Measurements from ENCODE around the gene NCOA3. TPM values are rescaled to one million over a fixed set of nuclear protein-coding genes. Genes with fewer than 3 reads are reported as not detected.

Gene NCOA3
- total RNA-seq, 1 experiment from 2014 or later = 25.9 TPM

GRCh38 chr20:47561603-47562583, 60.2 kb downstream of the NCOA3 start:
- ATAC-seq = no peak
- no peak overlapping the region for H3K9ac ChIP-seq (ENCODE audit: low read length)
- no peaks in the 10 kb centered on the region for H3K9me2 ChIP-seq (ENCODE audit: insufficient read depth)
- BruUV-seq (replicated peaks) = no TSS peak
- H3K27ac ChIP-seq (ENCODE audit: low read depth, low read length) = no peak overlapping the region
- CTCF ChIA-PET = interaction anchor here (1.5 kb wide), 1 partner anchor 59 kb away, joined by 6 read pairs; no protein-coding TSS in a partner anchor
- H3K4me3 ChIP-seq (replicated peaks in 1 of 2; ENCODE audit: low read depth in 1 of 2, low read length in 2 of 2) = no peak overlapping the region
- RAD21 ChIA-PET (ENCODE audit: low non-redundant PET in 1 of 2, low total read pairs in 2 of 2, uncharacterized antibody in 2 of 2, unreplicated experiment in 2 of 2) = interaction anchor here (0.6 to 0.9 kb wide), 2 partner anchors 39 to 748 kb away, joined by 3 to 4 read pairs; no protein-coding TSS in a partner anchor
- no peak overlapping the region for H2AFZ ChIP-seq (ENCODE audit: low read depth, low read length, poor library complexity, severe bottlenecking)
- no peaks in the 10 kb centered on the region for H3K9me3 ChIP-seq (ENCODE audit: control insufficient read depth in 1 of 2, insufficient read depth in 1 of 2, low read depth in 1 of 2, low read length in 2 of 2)
- no peak for TF ChIP-seq POLR2AphosphoS5 (IDR thresholded peaks at IDR 0.05; ENCODE audit: low read depth, low read length)
- TF ChIP-seq ZFX (IDR thresholded peaks at IDR 0.05) = no peak
- no peak for TF ChIP-seq ZNF274 (IDR thresholded peaks at IDR 0.05; ENCODE audit: low read depth, low read length)
- TF ChIP-seq EZH2 (IDR thresholded peaks at IDR 0.05) = no peak
- H3K4me2 ChIP-seq (ENCODE audit: low read length) = no peak overlapping the region
- H3K4me1 ChIP-seq (ENCODE audit: control insufficient read depth in 1 of 2, insufficient read depth in 2 of 2, low read length in 2 of 2) = peaks cover 35 to 54% of the 10 kb centered on the region in 2 experiments
- H3K27me3 ChIP-seq (ENCODE audit: insufficient read depth, low read length) = no peaks in the 10 kb centered on the region
- DNase-seq (ENCODE audit: low read depth, low spot score) = no peak
- POLR2A ChIA-PET = no interaction called here
- H3K36me3 ChIP-seq (ENCODE audit: control insufficient read depth in 1 of 2, insufficient read depth in 2 of 2, low read length in 2 of 2) = no peaks in the 10 kb centered on the region
- peaks cover 44% of the 10 kb centered on the region for H3K79me2 ChIP-seq (ENCODE audit: insufficient read depth, low read length)
- H4K20me1 ChIP-seq (ENCODE audit: insufficient read depth) = no peaks in the 10 kb centered on the region
- intact Hi-C loops (cut with micrococcal nuclease) = no loop called here

GRCh38 chr20:47566269-47566668, 64.6 kb downstream of the NCOA3 start:
- no peak overlapping the region for H3K27ac ChIP-seq (ENCODE audit: low read depth, low read length)
- ChIA-PET RAD21 (ENCODE audit: low non-redundant PET in 1 of 2, low total read pairs in 2 of 2, uncharacterized antibody in 2 of 2, unreplicated experiment in 2 of 2) (no interaction called here), POLR2A (no interaction called here), CTCF (no interaction called here)
- no peaks in the 10 kb centered on the region for H3K9me2 ChIP-seq (ENCODE audit: insufficient read depth)
- no TSS peak for BruUV-seq (replicated peaks)
- no peak overlapping the region for H3K4me3 ChIP-seq (replicated peaks in 1 of 2; ENCODE audit: low read depth in 1 of 2, low read length in 2 of 2)
- no peak overlapping the region for H3K4me2 ChIP-seq (ENCODE audit: low read length)
- H3K79me2 ChIP-seq (ENCODE audit: insufficient read depth, low read length) = peaks cover 42% of the 10 kb centered on the region
- ATAC-seq (no peak), DNase-seq (ENCODE audit: low read depth, low spot score) (no peak)
- no peaks in the 10 kb centered on the region for H3K27me3 ChIP-seq (ENCODE audit: insufficient read depth, low read length)
- no peak for TF ChIP-seq POLR2A (IDR thresholded peaks at IDR 0.05; ENCODE audit: borderline replicate concordance, extremely low read depth, insufficient read depth, insufficient read length)
- TF ChIP-seq CEBPB (IDR thresholded peaks at IDR 0.05; ENCODE audit: low read depth) = no peak
- TF ChIP-seq, protein P1, sequence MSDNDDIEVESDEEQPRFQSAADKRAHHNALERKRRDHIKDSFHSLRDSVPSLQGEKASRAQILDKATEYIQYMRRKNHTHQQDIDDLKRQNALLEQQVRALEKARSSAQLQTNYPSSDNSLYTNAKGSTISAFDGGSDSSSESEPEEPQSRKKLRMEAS (IDR thresholded peaks at IDR 0.05) = no peak
- TF ChIP-seq, protein P2, sequence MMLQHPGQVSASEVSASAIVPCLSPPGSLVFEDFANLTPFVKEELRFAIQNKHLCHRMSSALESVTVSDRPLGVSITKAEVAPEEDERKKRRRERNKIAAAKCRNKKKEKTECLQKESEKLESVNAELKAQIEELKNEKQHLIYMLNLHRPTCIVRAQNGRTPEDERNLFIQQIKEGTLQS (IDR thresholded peaks at IDR 0.05) = no peak
- TF ChIP-seq, protein P3, sequence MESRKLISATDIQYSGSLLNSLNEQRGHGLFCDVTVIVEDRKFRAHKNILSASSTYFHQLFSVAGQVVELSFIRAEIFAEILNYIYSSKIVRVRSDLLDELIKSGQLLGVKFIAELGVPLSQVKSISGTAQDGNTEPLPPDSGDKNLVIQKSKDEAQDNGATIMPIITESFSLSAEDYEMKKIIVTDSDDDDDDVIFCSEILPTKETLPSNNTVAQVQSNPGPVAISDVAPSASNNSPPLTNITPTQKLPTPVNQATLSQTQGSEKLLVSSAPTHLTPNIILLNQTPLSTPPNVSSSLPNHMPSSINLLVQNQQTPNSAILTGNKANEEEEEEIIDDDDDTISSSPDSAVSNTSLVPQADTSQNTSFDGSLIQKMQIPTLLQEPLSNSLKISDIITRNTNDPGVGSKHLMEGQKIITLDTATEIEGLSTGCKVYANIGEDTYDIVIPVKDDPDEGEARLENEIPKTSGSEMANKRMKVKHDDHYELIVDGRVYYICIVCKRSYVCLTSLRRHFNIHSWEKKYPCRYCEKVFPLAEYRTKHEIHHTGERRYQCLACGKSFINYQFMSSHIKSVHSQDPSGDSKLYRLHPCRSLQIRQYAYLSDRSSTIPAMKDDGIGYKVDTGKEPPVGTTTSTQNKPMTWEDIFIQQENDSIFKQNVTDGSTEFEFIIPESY (IDR thresholded peaks at IDR 0.05; ENCODE audit: extremely low read depth, insufficient replicate concordance, low read length) = no peak
- TF ChIP-seq RAD21 (IDR thresholded peaks at IDR 0.05; ENCODE audit: low read depth) = no peak
- no peak for TF ChIP-seq ELF1 (IDR thresholded peaks at IDR 0.05; ENCODE audit: borderline replicate concordance, low read depth)
- no peak for TF ChIP-seq POLR2AphosphoS5 (IDR thresholded peaks at IDR 0.05; ENCODE audit: low read depth, low read length)
- TF ChIP-seq JUND (IDR thresholded peaks at IDR 0.05) = no peak
- TF ChIP-seq ZNF274 (IDR thresholded peaks at IDR 0.05; ENCODE audit: low read depth, low read length) = no peak
- TF ChIP-seq SP1 (IDR thresholded peaks at IDR 0.05; ENCODE audit: low read depth) = no peak
- H3K9me3 ChIP-seq (ENCODE audit: control insufficient read depth in 1 of 2, insufficient read depth in 1 of 2, low read depth in 1 of 2, low read length in 2 of 2) = no peaks in the 10 kb centered on the region
- H3K4me1 ChIP-seq (ENCODE audit: control insufficient read depth in 1 of 2, insufficient read depth in 2 of 2, low read length in 2 of 2) = peaks cover 53 to 67% of the 10 kb centered on the region in 2 experiments
- no peak overlapping the region for H3K9ac ChIP-seq (ENCODE audit: low read length)
- intact Hi-C loops (cut with micrococcal nuclease) = no loop called here
- H2AFZ ChIP-seq (ENCODE audit: low read depth, low read length, poor library complexity, severe bottlenecking) = no peak overlapping the region
- H4K20me1 ChIP-seq (ENCODE audit: insufficient read depth) = no peaks in the 10 kb centered on the region
- no peaks in the 10 kb centered on the region for H3K36me3 ChIP-seq (ENCODE audit: control insufficient read depth in 1 of 2, insufficient read depth in 2 of 2, low read length in 2 of 2)

Data from HCT116 (cell line).